ENCODE data around the gene MGAT4B. TPM values are rescaled to one million over a fixed set of nuclear protein-coding genes. Genes with fewer than 3 reads are reported as not detected.
A peak's percentile ranks its signal among the peaks of the same experiment; 100 is the strongest.
"Not testable (repeated sequence)": the region's sequence is repeated elsewhere in the genome, so short reads cannot be mapped to it uniquely, and the experiment has no call there.

MGAT4B gene
- total RNA-seq, result 160 TPM
- long read RNA-seq, transcript MGAT4B-201 (15 exons, 2,446 nt), result major isoform, 146 of 224 reads
- long read RNA-seq, transcript MGAT4B-202 (14 exons, 3,027 nt), result minor isoform, 6 of 224 reads
- long read RNA-seq, partial matches to known transcripts, result 42 of 224 reads
- long read RNA-seq, other reads (novel, unspliced or antisense), result 29 of 224 reads

- intact Hi-C loops (cut with DNase I), result loop anchor here (1.0 to 5.0 kb wide), 2 partner anchors 15 to 101 kb away; partner anchors contain the start of gene TBC1D9B
- DNase-seq (ENCODE audit: low spot score), result peak; percentile 90
Measured at GRCh38 chr5:179806250-179807048, at the start of gene MGAT4B. MGAT4B (minus strand) TSS chr5:179806866; CDS start chr5:179806583, 283 bp downstream.

- intact Hi-C loops (cut with DNase I), result no loop called here
- DNase-seq (ENCODE audit: low spot score), result no peak
Measured at GRCh38 chr5:179854356-179854755, 47.7 kb upstream of the MGAT4B start.

GRCh38 chr5:179852993-179853547 is 46.4 kb upstream of the MGAT4B start:
- no peak for DNase-seq (ENCODE audit: low spot score)
- intact Hi-C loops (cut with DNase I), result no loop called here

- intact Hi-C loops (cut with DNase I), result no loop called here
- no peak for DNase-seq (ENCODE audit: low spot score)
Measured at GRCh38 chr5:179841621-179842020, 35.0 kb upstream of the MGAT4B start.

GRCh38 chr5:179840766-179841165 is 34.1 kb upstream of the MGAT4B start:
- intact Hi-C loops (cut with DNase I), result no loop called here

GRCh38 chr5:179840321-179840720 is 33.7 kb upstream of the MGAT4B start:
- intact Hi-C loops (cut with DNase I), result no loop called here
- DNase-seq (ENCODE audit: low spot score), result no peak

More at GRCh38 chr5:179840766-179841165, 34.1 kb upstream of the MGAT4B start:
- DNase-seq (ENCODE audit: low spot score), result no peak

- intact Hi-C loops (cut with DNase I), result no loop called here
- DNase-seq (ENCODE audit: low spot score), result no peak
Measured at GRCh38 chr5:179839328-179840256, 32.9 kb upstream of the MGAT4B start.

- DNase-seq (ENCODE audit: low spot score), result no peak
- intact Hi-C loops (cut with DNase I), result no loop called here
Measured at GRCh38 chr5:179837076-179838011, 30.7 kb upstream of the MGAT4B start.

GRCh38 chr5:179836225-179837019 is 29.8 kb upstream of the MGAT4B start:
- intact Hi-C loops (cut with DNase I), result no loop called here
- DNase-seq (ENCODE audit: low spot score), result no peak

- intact Hi-C loops (cut with DNase I); DNase-seq (ENCODE audit: low spot score): not testable (repeated sequence)
Measured at GRCh38 chr5:179834871-179835270, 28.2 kb upstream of the MGAT4B start.

GRCh38 chr5:179834120-179834519 is 27.5 kb upstream of the MGAT4B start:
- no peak for DNase-seq (ENCODE audit: low spot score)
- intact Hi-C loops (cut with DNase I), result no loop called here

GRCh38 chr5:179833709-179834070 is 27.0 kb upstream of the MGAT4B start:
- intact Hi-C loops (cut with DNase I), result no loop called here
- DNase-seq (ENCODE audit: low spot score), result no peak

GRCh38 chr5:179833056-179833708 is 26.5 kb upstream of the MGAT4B start:
- intact Hi-C loops (cut with DNase I), result no loop called here
- no peak for DNase-seq (ENCODE audit: low spot score)

GRCh38 chr5:179832039-179832745 is 25.5 kb upstream of the MGAT4B start:
- no peak for DNase-seq (ENCODE audit: low spot score)
- intact Hi-C loops (cut with DNase I), result no loop called here

GRCh38 chr5:179830818-179831468 is 24.3 kb upstream of the MGAT4B start:
- DNase-seq (ENCODE audit: low spot score), result no peak
- intact Hi-C loops (cut with DNase I), result no loop called here

GRCh38 chr5:179829732-179830435 is 23.2 kb upstream of the MGAT4B start:
- intact Hi-C loops (cut with DNase I), result no loop called here
- DNase-seq (ENCODE audit: low spot score), result no peak
